SU-DHL-6 (cell line): ENCODE measurements around the gene ATP1A3.
A peak's percentile ranks its signal among the peaks of the same experiment; 100 is the strongest.
"Not testable (repeated sequence)": the region's sequence is repeated elsewhere in the genome, so short reads cannot be mapped to it uniquely, and the experiment has no call there.

Source experiments
- H2AFZ ChIP-seq: fragments of 200-600 bp; sonication (generic); 2 replicates; pipeline ENCODE4 v1.6.1; 2014; ENCODE audit warnings: low read depth, mild to moderate bottlenecking, moderate library complexity, mixed read lengths, antibody characterized with exemption, low read length; ENCODE audit not compliant: severe bottlenecking
- H3F3A ChIP-seq: fragments of 200-600 bp; shearing (Covaris generic); 2 replicates; pipeline ENCODE4 v1.6.0; 2016; ENCODE audit warnings: antibody characterized with exemption, mild to moderate bottlenecking; ENCODE audit not compliant: insufficient read depth
- H3K27ac ChIP-seq: fragments of 200-600 bp; sonication (generic); 2 replicates; pipeline ENCODE4 v1.5.1; 2016; ENCODE audit warnings: low read depth, mild to moderate bottlenecking, low read length, moderate library complexity, mixed read lengths
- H3K27me3 ChIP-seq: fragments of 200-600 bp; sonication (generic), shearing (Covaris generic); 2 replicates; pipeline ENCODE4 v1.6.0; 2014; ENCODE audit warnings: mild to moderate bottlenecking, low read length
- H3K36me3 ChIP-seq: fragments of 200-600 bp; sonication (generic); 2 replicates; pipeline ENCODE4 v1.6.1; 2014; ENCODE audit warnings: mild to moderate bottlenecking, low read length, mixed read lengths
- H3K4me2 ChIP-seq: fragments of 300-600, 200-600 bp; shearing (Covaris generic), sonication (generic); 2 replicates; pipeline ENCODE4 v1.6.0; 2014; ENCODE audit warnings: low read length, low read depth, mild to moderate bottlenecking; ENCODE audit not compliant: poor library complexity, severe bottlenecking
- H3K4me3 ChIP-seq: fragments of 200-600 bp; sonication (generic); 2 replicates; pipeline ENCODE4 v1.5.1; 2014; ENCODE audit warnings: antibody characterized with exemption, low read length, mild to moderate bottlenecking, mixed read lengths; ENCODE audit not compliant: insufficient read depth, poor library complexity, severe bottlenecking
- H3K79me2 ChIP-seq: fragments of 200-600 bp; sonication (generic); 2 replicates; pipeline ENCODE4 v1.6.1; 2014; ENCODE audit warnings: mild to moderate bottlenecking, low read length, moderate library complexity; ENCODE audit not compliant: insufficient read depth
- H3K9ac ChIP-seq: fragments of 200-600 bp; sonication (generic); 2 replicates; pipeline ENCODE4 v1.7.0; 2014; ENCODE audit warnings: mild to moderate bottlenecking, low read length
- H3K9me2 ChIP-seq: fragments of 200-600 bp; sonication (generic); replicated peaks from 2 replicates; pipeline ENCODE4 v1.6.1; 2014; ENCODE audit warnings: low read length; ENCODE audit not compliant: insufficient read depth
- H3K9me3 ChIP-seq: fragments of 200-600 bp; sonication (generic); 2 replicates; pipeline ENCODE4 v1.6.1; 2014; ENCODE audit warnings: low read length, mixed read lengths; ENCODE audit not compliant: insufficient read depth
- H4K20me1 ChIP-seq: fragments of 200-600 bp; sonication (generic); 2 replicates; pipeline ENCODE4 v1.6.1; 2014; ENCODE audit warnings: low read depth, mild to moderate bottlenecking, antibody characterized with exemption, low read length, moderate library complexity, mixed read lengths
- EZH2phosphoT487 ChIP-seq: fragments of 200-600 bp; sonication (generic), shearing (Covaris generic); conservative IDR thresholded peaks from 2 replicates; pipeline ENCODE4 v1.6.1; 2018; ENCODE audit warnings: mild to moderate bottlenecking, antibody characterized with exemption, low read length, moderate library complexity, mixed read lengths
- TF ChIP-seq, protein P1 (sequence below): fragments of 200-600 bp; sonication (generic); IDR thresholded peaks from one replicate; pipeline ENCODE4 v1.5.1; 2017; ENCODE audit warnings: antibody characterized with exemption, mild to moderate bottlenecking, low read length, moderate library complexity; ENCODE audit not compliant: insufficient read depth, poor library complexity, severe bottlenecking

The ATP1A3 gene

DNA sequence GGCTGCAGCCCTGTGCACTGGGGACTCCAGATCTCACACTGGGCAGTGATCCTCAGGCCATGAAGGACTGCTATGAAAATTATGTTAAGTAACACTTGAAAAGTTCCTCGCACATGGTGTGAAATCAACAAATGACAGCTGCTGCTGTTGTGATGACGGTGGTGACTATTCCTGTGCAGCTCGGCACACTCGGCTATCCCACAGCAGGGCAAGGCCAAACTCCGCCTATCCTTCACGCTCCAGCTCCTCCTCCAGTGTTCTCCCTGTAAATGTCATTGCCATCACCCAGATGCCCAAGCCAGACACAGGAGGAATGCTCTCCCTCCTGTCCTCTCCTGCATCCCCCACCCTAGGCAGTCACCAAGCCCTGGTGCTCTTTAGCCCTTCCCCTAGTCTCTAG is 44.6 kb upstream of the ATP1A3 start:
- TF ChIP-seq, protein P1, sequence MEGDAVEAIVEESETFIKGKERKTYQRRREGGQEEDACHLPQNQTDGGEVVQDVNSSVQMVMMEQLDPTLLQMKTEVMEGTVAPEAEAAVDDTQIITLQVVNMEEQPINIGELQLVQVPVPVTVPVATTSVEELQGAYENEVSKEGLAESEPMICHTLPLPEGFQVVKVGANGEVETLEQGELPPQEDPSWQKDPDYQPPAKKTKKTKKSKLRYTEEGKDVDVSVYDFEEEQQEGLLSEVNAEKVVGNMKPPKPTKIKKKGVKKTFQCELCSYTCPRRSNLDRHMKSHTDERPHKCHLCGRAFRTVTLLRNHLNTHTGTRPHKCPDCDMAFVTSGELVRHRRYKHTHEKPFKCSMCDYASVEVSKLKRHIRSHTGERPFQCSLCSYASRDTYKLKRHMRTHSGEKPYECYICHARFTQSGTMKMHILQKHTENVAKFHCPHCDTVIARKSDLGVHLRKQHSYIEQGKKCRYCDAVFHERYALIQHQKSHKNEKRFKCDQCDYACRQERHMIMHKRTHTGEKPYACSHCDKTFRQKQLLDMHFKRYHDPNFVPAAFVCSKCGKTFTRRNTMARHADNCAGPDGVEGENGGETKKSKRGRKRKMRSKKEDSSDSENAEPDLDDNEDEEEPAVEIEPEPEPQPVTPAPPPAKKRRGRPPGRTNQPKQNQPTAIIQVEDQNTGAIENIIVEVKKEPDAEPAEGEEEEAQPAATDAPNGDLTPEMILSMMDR, result no peak
- TF ChIP-seq EZH2phosphoT487, result no peak
- H3K27ac ChIP-seq, result no peak overlapping the region

DNA sequence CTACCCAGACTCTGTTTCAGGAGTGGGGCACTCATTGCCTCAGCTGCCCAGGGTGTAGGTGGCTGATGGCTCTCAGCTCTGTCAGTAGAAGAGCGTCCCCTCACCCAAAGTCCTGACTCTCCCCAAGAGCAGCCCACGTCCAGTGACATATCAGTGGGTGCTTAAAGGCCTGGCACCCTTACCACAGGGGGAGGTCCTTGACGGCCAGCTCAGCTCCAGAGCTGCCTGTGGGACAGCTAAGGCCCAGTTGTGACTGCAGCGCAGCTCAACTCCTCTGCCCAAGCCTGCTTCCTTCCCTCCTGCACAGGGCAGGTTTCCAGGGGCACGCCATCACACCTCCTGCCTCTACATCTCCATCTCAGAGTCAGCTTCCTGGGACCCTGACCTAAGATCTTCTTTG is 43.6 kb upstream of the ATP1A3 start:
- H3K9me2 ChIP-seq, result no peaks in the 10 kb centered on the region
- H2AFZ ChIP-seq, result no peak overlapping the region
- H3K27ac ChIP-seq, result no peak overlapping the region
- H3K36me3 ChIP-seq, result no peaks in the 10 kb centered on the region
- no peak overlapping the region for H3K9ac ChIP-seq
- no peak overlapping the region for H3K4me3 ChIP-seq
- TF ChIP-seq EZH2phosphoT487, result no peak
- TF ChIP-seq, protein P1, result no peak
- H3K27me3 ChIP-seq, result no peaks in the 10 kb centered on the region
- H4K20me1 ChIP-seq, result no peaks in the 10 kb centered on the region
- H3K4me2 ChIP-seq, result no peak overlapping the region
- H3K79me2 ChIP-seq, result no peaks in the 10 kb centered on the region
- no peaks in the 10 kb centered on the region for H3F3A ChIP-seq
- H3K9me3 ChIP-seq, result no peaks in the 10 kb centered on the region

More for the DNA sequence above, 44.6 kb upstream of the ATP1A3 start:
- Histone ChIP-seq H3K9ac (no peak overlapping the region), H3K27me3 (no peaks in the 10 kb centered on the region), H3K9me3 (no peaks in the 10 kb centered on the region), H3K36me3 (no peaks in the 10 kb centered on the region), H3K79me2 (no peaks in the 10 kb centered on the region), H2AFZ (no peak overlapping the region), H3K9me2 (no peaks in the 10 kb centered on the region), H3K4me2 (no peak overlapping the region), H3K4me3 (no peak overlapping the region), H3F3A (no peaks in the 10 kb centered on the region), H4K20me1 (no peaks in the 10 kb centered on the region)

DNA sequence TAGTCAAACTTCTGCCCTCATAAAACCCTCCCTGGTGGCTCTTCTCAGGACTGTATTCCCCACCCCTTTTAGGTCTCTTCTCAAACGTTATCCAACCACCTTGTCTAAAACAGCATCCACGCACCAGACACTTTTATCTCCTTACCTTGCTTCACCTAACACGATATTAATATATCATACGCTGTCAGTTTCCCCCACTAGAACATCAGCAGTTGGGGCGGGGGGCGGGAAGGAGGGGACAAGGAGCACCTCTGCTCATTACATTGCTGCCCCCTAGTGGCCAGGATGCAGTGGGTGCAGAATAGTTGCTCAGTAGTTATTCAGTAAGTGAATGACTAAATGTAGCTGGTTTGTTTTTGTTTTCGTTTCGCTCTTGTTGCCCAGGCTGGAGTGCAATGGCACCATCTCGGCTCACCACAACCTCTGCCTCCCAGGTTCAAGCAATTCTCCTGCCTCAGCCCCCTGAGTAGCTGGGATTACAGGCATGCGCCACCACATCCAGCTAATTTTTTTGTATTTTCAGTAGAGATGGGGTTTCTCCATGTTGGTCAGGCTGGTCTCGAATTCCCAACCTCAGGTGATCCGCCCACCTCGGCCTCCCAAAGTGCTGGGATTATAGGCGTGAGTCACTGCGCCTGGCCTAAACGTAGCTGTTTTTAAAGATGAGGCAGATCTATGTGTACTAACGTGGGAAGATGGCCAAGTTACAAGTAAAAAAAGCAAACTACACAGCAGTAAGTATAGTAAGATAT is 40.8 kb upstream of the ATP1A3 start:
- not testable (repeated sequence) for H3K79me2 ChIP-seq, H3K9me2 ChIP-seq, H3K27ac ChIP-seq, H3K9me3 ChIP-seq, H3K9ac ChIP-seq, H3K4me3 ChIP-seq, H4K20me1 ChIP-seq, H3K36me3 ChIP-seq, H3K27me3 ChIP-seq, H3F3A ChIP-seq, H2AFZ ChIP-seq
- TF ChIP-seq, protein P1, result peak; percentile 90
- H3K4me2 ChIP-seq, result peak overlapping the region; percentile 29
